Measurements from ENCODE around the gene PIGA.

- TF ChIP-seq, protein P1, sequence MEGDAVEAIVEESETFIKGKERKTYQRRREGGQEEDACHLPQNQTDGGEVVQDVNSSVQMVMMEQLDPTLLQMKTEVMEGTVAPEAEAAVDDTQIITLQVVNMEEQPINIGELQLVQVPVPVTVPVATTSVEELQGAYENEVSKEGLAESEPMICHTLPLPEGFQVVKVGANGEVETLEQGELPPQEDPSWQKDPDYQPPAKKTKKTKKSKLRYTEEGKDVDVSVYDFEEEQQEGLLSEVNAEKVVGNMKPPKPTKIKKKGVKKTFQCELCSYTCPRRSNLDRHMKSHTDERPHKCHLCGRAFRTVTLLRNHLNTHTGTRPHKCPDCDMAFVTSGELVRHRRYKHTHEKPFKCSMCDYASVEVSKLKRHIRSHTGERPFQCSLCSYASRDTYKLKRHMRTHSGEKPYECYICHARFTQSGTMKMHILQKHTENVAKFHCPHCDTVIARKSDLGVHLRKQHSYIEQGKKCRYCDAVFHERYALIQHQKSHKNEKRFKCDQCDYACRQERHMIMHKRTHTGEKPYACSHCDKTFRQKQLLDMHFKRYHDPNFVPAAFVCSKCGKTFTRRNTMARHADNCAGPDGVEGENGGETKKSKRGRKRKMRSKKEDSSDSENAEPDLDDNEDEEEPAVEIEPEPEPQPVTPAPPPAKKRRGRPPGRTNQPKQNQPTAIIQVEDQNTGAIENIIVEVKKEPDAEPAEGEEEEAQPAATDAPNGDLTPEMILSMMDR (IDR thresholded peaks at IDR 0.05; ENCODE audit: insufficient read depth, low read length): no peak
- TF ChIP-seq POLR2AphosphoS5 (IDR thresholded peaks at IDR 0.05; ENCODE audit: low read depth) (no peak), GABPA (IDR thresholded peaks at IDR 0.05; ENCODE audit: low read depth) (no peak), REST (IDR thresholded peaks at IDR 0.05; ENCODE audit: insufficient replicate concordance, low read depth) (no peak), SPI1 (IDR thresholded peaks at IDR 0.05; ENCODE audit: borderline replicate concordance, low read depth) (no peak)
Observed at GRCh38 chrX:15359701-15360100, 24.4 kb upstream of the PIGA start.

All from HL-60 (cell line).